ENCODE results near the gene DCTD.
"Not testable (repeated sequence)": the region's sequence is repeated elsewhere in the genome, so short reads cannot be mapped to it uniquely, and the experiment has no call there.

Gene DCTD

DNA sequence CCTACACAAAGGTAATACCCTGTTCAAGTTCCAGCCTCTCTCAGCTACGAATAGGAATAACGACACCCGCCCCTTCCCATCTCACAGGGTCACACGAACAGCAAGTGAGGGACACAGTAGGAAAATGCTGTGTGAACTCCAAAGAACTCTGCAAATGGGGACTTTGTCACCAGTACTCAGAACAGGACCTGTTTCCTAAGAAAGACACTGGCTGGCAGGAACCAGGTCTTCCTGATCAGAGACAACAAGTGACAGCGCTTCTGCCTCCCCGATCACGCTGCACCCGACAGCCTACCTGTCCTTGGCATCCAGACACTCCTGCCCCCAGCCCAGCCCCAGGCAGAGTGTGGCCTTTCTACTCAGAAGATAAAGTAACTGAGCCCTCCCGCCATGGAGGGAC, 14.2 kb downstream of the DCTD start:
- Histone ChIP-seq H3K36me3 (ENCODE audit: insufficient read depth, low read length) (peaks cover 30% of the 10 kb centered on the region), H3K4me1 (ENCODE audit: insufficient read depth, low read length) (no peaks in the 10 kb centered on the region), H3K4me3 (ENCODE audit: low read depth in 1 of 2, low read length in 2 of 2) (no peak overlapping the region), H3K27ac (ENCODE audit: low read depth, low read length) (no peak overlapping the region), H3K9ac (ENCODE audit: low read length) (no peak overlapping the region), H3K9me3 (ENCODE audit: low read length) (no peaks in the 10 kb centered on the region), H3K27me3 (ENCODE audit: control insufficient read depth in 1 of 2, insufficient read depth in 2 of 2, low read length in 2 of 2) (no peaks in the 10 kb centered on the region)

DNA sequence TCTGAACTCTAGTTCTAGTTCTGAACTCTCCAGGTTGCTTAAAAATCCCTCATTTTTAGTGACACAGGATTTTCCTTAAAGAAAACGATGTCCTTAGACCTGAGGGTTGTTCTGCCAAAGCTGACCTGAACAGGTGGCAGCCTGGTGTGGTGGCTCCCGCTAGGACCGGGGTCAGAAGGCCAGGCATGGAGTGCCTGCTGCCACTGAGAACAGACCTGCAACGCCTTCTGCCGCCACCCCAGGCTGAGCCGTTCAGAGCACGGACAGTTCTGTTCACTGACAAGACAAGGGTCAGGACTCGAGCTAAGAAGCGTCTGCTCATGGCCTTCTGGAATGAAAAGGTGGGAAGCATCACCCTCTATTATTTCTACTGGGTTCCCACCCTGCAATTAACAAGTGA, 15.8 kb downstream of the DCTD start:
- no peaks in the 10 kb centered on the region for H3K27me3 ChIP-seq (ENCODE audit: control insufficient read depth in 1 of 2, insufficient read depth in 2 of 2, low read length in 2 of 2)
- no peak overlapping the region for H3K27ac ChIP-seq (ENCODE audit: low read depth, low read length)
- peaks cover 16% of the 10 kb centered on the region for H3K36me3 ChIP-seq (ENCODE audit: insufficient read depth, low read length)
- H3K4me3 ChIP-seq (ENCODE audit: low read depth in 1 of 2, low read length in 2 of 2) = no peak overlapping the region
- H3K9ac ChIP-seq (ENCODE audit: low read length) = no peak overlapping the region
- H3K4me1 ChIP-seq (ENCODE audit: insufficient read depth, low read length) = no peaks in the 10 kb centered on the region
- H3K9me3 ChIP-seq (ENCODE audit: low read length) = no peaks in the 10 kb centered on the region

- H3K4me1 ChIP-seq (ENCODE audit: insufficient read depth, low read length); H3K9ac ChIP-seq (ENCODE audit: low read length): not testable (repeated sequence)
These were observed 17.2 kb downstream of the DCTD start for GRCh38 chr4:182900021-182900420.

DNA sequence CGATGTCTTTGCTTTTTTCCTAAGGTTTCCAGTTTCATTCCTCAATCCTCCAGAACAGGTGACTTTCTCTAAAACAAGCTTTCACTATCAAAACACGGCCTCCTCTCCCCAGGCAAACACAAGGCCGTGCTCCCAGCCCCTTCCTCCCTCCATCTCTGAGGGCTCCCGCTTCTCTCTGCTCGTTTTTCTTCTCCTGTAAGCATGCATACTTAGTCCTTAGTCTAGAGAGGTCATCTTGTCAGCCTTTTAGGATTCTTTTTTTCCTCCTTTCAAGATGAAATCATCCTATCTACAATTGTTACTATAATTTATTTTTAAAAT, 18.7 kb downstream of the DCTD start:
- no peaks in the 10 kb centered on the region for H3K9me3 ChIP-seq (ENCODE audit: low read length)
- no peak overlapping the region for H3K27ac ChIP-seq (ENCODE audit: low read depth, low read length)
- H3K4me3 ChIP-seq (ENCODE audit: low read depth in 1 of 2, low read length in 2 of 2) = no peak overlapping the region
- H3K4me1 ChIP-seq (ENCODE audit: insufficient read depth, low read length) = no peaks in the 10 kb centered on the region
- H3K27me3 ChIP-seq (ENCODE audit: control insufficient read depth in 1 of 2, insufficient read depth in 2 of 2, low read length in 2 of 2) = no peaks in the 10 kb centered on the region
- no peak overlapping the region for H3K9ac ChIP-seq (ENCODE audit: low read length)
- peaks cover 21% of the 10 kb centered on the region for H3K36me3 ChIP-seq (ENCODE audit: insufficient read depth, low read length)

More at GRCh38 chr4:182900021-182900420, 17.2 kb downstream of the DCTD start:
- not testable (repeated sequence) for H3K9me3 ChIP-seq (ENCODE audit: low read length); H3K27me3 ChIP-seq (ENCODE audit: control insufficient read depth in 1 of 2, insufficient read depth in 2 of 2, low read length in 2 of 2); H3K4me3 ChIP-seq (ENCODE audit: low read depth in 1 of 2, low read length in 2 of 2); H3K27ac ChIP-seq (ENCODE audit: low read depth, low read length)
- peaks cover 11% of the 10 kb centered on the region for H3K36me3 ChIP-seq (ENCODE audit: insufficient read depth, low read length)

DNA sequence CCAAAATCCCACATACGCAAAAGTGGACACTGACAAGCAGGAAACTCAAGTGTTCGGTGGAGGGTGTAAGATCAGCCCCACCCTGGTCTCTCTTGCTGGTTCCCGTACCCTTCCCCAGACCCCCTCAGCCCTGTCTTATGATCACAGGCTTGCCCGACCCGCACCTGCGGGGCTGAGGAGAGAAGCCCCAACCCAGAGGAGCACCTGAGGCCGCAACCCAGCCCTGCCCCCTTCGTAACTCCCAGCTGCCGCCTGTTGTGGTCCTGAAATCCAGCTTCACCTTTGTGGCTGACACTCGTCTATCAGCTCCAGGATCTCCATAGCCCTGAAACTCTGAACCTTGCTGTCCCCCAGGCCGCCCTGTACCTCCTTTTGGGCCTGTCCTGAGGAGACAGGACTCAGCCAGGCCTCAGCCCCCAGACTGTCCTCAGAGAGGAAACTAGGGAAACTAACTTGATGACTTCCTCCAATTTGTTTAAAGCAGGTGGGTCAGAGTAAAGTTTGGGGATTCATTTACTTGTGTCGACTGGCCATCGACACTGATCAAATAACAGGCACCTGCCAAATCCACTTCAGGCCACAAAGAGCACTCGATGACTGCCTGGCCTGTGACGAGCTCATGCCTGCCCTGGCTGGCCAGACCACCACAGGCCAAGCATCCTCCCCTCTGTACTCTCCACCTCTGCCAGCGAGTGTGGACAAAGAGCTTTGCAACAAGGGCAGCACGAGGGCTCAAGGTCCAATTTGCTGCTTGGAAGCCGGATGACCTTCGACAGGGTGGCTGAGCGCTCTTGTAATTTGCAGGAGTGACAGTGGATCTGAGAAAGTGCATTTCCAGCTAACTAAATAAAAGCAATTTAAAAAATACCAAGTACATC, 19.3 kb downstream of the DCTD start:
- Histone ChIP-seq H3K27me3 (ENCODE audit: control insufficient read depth in 1 of 2, insufficient read depth in 2 of 2, low read length in 2 of 2) (no peaks in the 10 kb centered on the region), H3K36me3 (ENCODE audit: insufficient read depth, low read length) (peaks cover 27% of the 10 kb centered on the region), H3K27ac (ENCODE audit: low read depth, low read length) (no peak overlapping the region), H3K9ac (ENCODE audit: low read length) (no peak overlapping the region), H3K4me3 (ENCODE audit: low read depth in 1 of 2, low read length in 2 of 2) (no peak overlapping the region), H3K9me3 (ENCODE audit: low read length) (no peaks in the 10 kb centered on the region), H3K4me1 (ENCODE audit: insufficient read depth, low read length) (no peaks in the 10 kb centered on the region)

- no peak overlapping the region for H3K4me3 ChIP-seq (ENCODE audit: low read depth in 1 of 2, low read length in 2 of 2)
- no peak overlapping the region for H3K9ac ChIP-seq (ENCODE audit: low read length)
- H3K27ac ChIP-seq (ENCODE audit: low read depth, low read length) = no peak overlapping the region
- H3K4me1 ChIP-seq (ENCODE audit: insufficient read depth, low read length) = no peaks in the 10 kb centered on the region
- H3K27me3 ChIP-seq (ENCODE audit: control insufficient read depth in 1 of 2, insufficient read depth in 2 of 2, low read length in 2 of 2) = no peaks in the 10 kb centered on the region
- no peaks in the 10 kb centered on the region for H3K9me3 ChIP-seq (ENCODE audit: low read length)
- H3K36me3 ChIP-seq (ENCODE audit: insufficient read depth, low read length) = peaks cover 33% of the 10 kb centered on the region
These were observed 20.8 kb downstream of the DCTD start for GRCh38 chr4:182896421-182896820.

DNA sequence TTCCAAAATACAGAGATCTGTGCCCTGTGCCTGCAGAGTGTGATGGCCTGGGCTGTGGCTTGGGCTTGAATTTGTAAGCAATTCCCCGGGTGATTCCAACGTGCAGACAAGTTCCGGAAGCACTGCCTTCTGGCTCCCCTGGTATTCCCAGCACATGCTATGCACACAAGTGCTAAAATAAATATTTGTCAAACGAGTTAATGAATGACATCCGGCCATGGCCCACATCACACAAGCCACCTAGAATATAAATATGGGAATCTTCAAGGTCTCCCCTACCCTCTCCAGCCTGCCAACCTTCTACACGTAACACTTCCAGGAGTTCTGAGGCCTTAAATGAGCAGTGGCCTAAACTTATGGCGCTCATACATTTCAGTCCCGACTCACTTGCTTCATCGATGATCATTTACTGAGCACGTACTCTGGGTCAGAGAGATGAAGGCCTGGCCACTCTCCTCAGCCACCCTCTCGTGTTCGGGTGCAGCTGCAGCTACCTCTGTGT, 21.3 kb downstream of the DCTD start:
- no peak overlapping the region for H3K9ac ChIP-seq (ENCODE audit: low read length)
- no peak overlapping the region for H3K27ac ChIP-seq (ENCODE audit: low read depth, low read length)
- no peaks in the 10 kb centered on the region for H3K9me3 ChIP-seq (ENCODE audit: low read length)
- no peaks in the 10 kb centered on the region for H3K4me1 ChIP-seq (ENCODE audit: insufficient read depth, low read length)
- peaks cover 38% of the 10 kb centered on the region for H3K36me3 ChIP-seq (ENCODE audit: insufficient read depth, low read length)
- no peaks in the 10 kb centered on the region for H3K27me3 ChIP-seq (ENCODE audit: control insufficient read depth in 1 of 2, insufficient read depth in 2 of 2, low read length in 2 of 2)
- no peak overlapping the region for H3K4me3 ChIP-seq (ENCODE audit: low read depth in 1 of 2, low read length in 2 of 2)

GRCh38 chr4:182894681-182895275, 22.4 kb downstream of the DCTD start:
- Histone ChIP-seq H3K9me3 (ENCODE audit: low read length) (no peaks in the 10 kb centered on the region), H3K4me1 (ENCODE audit: insufficient read depth, low read length) (no peaks in the 10 kb centered on the region), H3K9ac (ENCODE audit: low read length) (no peak overlapping the region), H3K36me3 (ENCODE audit: insufficient read depth, low read length) (peaks cover 43% of the 10 kb centered on the region), H3K27me3 (ENCODE audit: control insufficient read depth in 1 of 2, insufficient read depth in 2 of 2, low read length in 2 of 2) (no peaks in the 10 kb centered on the region), H3K4me3 (ENCODE audit: low read depth in 1 of 2, low read length in 2 of 2) (no peak overlapping the region), H3K27ac (ENCODE audit: low read depth, low read length) (no peak overlapping the region)

- H3K36me3 ChIP-seq (ENCODE audit: insufficient read depth, low read length) = peaks cover 44% of the 10 kb centered on the region
These were observed 23.6 kb downstream of the DCTD start for GRCh38 chr4:182893474-182894080.

DNA sequence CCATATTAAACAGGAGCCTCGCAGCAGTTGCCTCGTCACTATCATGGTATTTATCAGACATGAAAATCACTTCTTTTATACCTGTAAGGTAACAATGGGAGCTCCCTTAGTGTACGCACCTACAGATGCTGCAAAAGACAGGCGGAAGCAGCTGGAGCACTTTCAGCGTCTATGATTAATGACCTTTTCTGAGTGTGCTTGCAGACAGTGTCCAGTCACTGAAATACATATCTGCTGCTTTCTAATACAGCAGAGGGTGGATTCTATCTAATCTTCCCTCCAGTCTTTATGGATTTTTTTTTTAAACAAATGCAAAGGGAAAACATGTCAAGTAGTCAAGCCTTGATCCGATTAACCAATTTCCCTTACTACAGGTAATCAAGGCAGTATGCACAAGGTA, 24.1 kb downstream of the DCTD start:
- no peaks in the 10 kb centered on the region for H3K27me3 ChIP-seq (ENCODE audit: control insufficient read depth in 1 of 2, insufficient read depth in 2 of 2, low read length in 2 of 2)
- H3K4me1 ChIP-seq (ENCODE audit: insufficient read depth, low read length) = no peaks in the 10 kb centered on the region
- H3K9me3 ChIP-seq (ENCODE audit: low read length) = no peaks in the 10 kb centered on the region
- no peak overlapping the region for H3K9ac ChIP-seq (ENCODE audit: low read length)
- no peak overlapping the region for H3K27ac ChIP-seq (ENCODE audit: low read depth, low read length)
- H3K4me3 ChIP-seq (ENCODE audit: low read depth in 1 of 2, low read length in 2 of 2) = no peak overlapping the region
- H3K36me3 ChIP-seq (ENCODE audit: insufficient read depth, low read length) = peaks cover 44% of the 10 kb centered on the region

More at GRCh38 chr4:182893474-182894080, 23.6 kb downstream of the DCTD start:
- Histone ChIP-seq H3K27me3 (ENCODE audit: control insufficient read depth in 1 of 2, insufficient read depth in 2 of 2, low read length in 2 of 2) (no peaks in the 10 kb centered on the region), H3K4me1 (ENCODE audit: insufficient read depth, low read length) (no peaks in the 10 kb centered on the region), H3K27ac (ENCODE audit: low read depth, low read length) (no peak overlapping the region), H3K4me3 (ENCODE audit: low read depth in 1 of 2, low read length in 2 of 2) (no peak overlapping the region), H3K9me3 (ENCODE audit: low read length) (no peaks in the 10 kb centered on the region), H3K9ac (ENCODE audit: low read length) (no peak overlapping the region)

GRCh38 chr4:182890202-182890601, 27.0 kb downstream of the DCTD start:
- Histone ChIP-seq H3K27me3 (ENCODE audit: control insufficient read depth in 1 of 2, insufficient read depth in 2 of 2, low read length in 2 of 2) (no peaks in the 10 kb centered on the region), H3K9me3 (ENCODE audit: low read length) (no peaks in the 10 kb centered on the region), H3K4me3 (ENCODE audit: low read depth in 1 of 2, low read length in 2 of 2) (no peak overlapping the region), H3K9ac (ENCODE audit: low read length) (no peak overlapping the region), H3K27ac (ENCODE audit: low read depth, low read length) (no peak overlapping the region), H3K4me1 (ENCODE audit: insufficient read depth, low read length) (peaks cover 7% of the 10 kb centered on the region), H3K36me3 (ENCODE audit: insufficient read depth, low read length) (peaks cover 44% of the 10 kb centered on the region)

All from muscle layer of colon (tissue), 2 donors.